Neutrophil (primary cell): ENCODE data around the gene ZNF79.
"Not testable (repeated sequence)": the region's sequence is repeated elsewhere in the genome, so short reads cannot be mapped to it uniquely, and the experiment has no call there.

Source experiments
- H3K27ac ChIP-seq: fragments of 200-600 bp; sonication (generic); 2 replicates; pipeline ENCODE4 v1.5.1; 2016; ENCODE audit warnings: mild to moderate bottlenecking, moderate library complexity
- H3K27me3 ChIP-seq: fragments of 200-600 bp; sonication (generic); 2 replicates; pipeline ENCODE4 v1.6.0; 2016; ENCODE audit warnings: mild to moderate bottlenecking
- H3K36me3 ChIP-seq: fragments of 200-600 bp; sonication (generic); 2 replicates; pipeline ENCODE4 v1.5.1; 2017
- H3K4me1 ChIP-seq, 2 experiments: fragments of 200-600 bp in 1 of 2; sonication (generic) in 1 of 2; 1 replicate in 1 of 2; 2 replicates in 1 of 2; pipeline versions ENCODE4 v1.5.1 to v1.6.1; 2013 to 2016; ENCODE audit warnings: low read depth in 1 of 2, low read length in 1 of 2, mild to moderate bottlenecking in 1 of 2, moderate library complexity in 1 of 2; ENCODE audit not compliant: control insufficient read depth in 1 of 2, insufficient read depth in 1 of 2
- H3K4me3 ChIP-seq, 2 experiments: fragments of 200-600 bp in 1 of 2; sonication (generic) in 1 of 2; 1 replicate in 1 of 2; 2 replicates in 1 of 2; pipeline ENCODE4 v1.5.1; 2013 to 2016; ENCODE audit warnings: low read depth in 1 of 2, low read length in 1 of 2, mild to moderate bottlenecking in 1 of 2, moderate library complexity in 1 of 2
- H3K9me3 ChIP-seq: fragments of 200-600 bp; sonication (generic); 2 replicates; pipeline ENCODE4 v1.5.1; 2016
- TF ChIP-seq, protein P1 (sequence below): fragments of 200-600 bp; sonication (generic); IDR thresholded peaks from 2 replicates; pipeline ENCODE4 v1.5.1; 2016; ENCODE audit warnings: antibody characterized with exemption

Gene ZNF79

DNA sequence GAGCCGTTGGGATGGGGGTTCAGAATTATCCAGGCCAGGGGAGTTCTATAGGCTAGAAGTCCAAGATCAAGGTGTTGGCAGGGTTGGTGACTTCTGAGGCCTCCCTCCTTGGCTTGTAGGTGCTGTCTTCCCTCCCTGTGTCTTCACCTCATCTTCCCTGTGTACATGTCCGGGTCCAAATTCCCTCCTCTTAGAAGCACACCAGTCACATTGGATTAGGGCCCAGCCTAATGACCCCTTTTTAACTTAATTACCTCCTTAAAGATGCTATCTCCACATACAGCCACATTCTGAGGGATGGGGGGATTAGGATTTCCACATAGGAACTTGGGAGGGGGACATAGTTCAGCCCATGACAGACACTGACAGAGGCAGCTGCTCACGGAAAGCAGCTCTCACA, 39.2 kb downstream of the ZNF79 start:
- TF ChIP-seq, protein P1, sequence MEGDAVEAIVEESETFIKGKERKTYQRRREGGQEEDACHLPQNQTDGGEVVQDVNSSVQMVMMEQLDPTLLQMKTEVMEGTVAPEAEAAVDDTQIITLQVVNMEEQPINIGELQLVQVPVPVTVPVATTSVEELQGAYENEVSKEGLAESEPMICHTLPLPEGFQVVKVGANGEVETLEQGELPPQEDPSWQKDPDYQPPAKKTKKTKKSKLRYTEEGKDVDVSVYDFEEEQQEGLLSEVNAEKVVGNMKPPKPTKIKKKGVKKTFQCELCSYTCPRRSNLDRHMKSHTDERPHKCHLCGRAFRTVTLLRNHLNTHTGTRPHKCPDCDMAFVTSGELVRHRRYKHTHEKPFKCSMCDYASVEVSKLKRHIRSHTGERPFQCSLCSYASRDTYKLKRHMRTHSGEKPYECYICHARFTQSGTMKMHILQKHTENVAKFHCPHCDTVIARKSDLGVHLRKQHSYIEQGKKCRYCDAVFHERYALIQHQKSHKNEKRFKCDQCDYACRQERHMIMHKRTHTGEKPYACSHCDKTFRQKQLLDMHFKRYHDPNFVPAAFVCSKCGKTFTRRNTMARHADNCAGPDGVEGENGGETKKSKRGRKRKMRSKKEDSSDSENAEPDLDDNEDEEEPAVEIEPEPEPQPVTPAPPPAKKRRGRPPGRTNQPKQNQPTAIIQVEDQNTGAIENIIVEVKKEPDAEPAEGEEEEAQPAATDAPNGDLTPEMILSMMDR, result no peak
- no peaks in the 10 kb centered on the region for H3K4me1 ChIP-seq
- no peaks in the 10 kb centered on the region for H3K9me3 ChIP-seq
- H3K4me3 ChIP-seq, result no peak overlapping the region
- no peaks in the 10 kb centered on the region for H3K27me3 ChIP-seq
- H3K27ac ChIP-seq, result no peak overlapping the region
- H3K36me3 ChIP-seq, result peaks cover 94% of the 10 kb centered on the region

DNA sequence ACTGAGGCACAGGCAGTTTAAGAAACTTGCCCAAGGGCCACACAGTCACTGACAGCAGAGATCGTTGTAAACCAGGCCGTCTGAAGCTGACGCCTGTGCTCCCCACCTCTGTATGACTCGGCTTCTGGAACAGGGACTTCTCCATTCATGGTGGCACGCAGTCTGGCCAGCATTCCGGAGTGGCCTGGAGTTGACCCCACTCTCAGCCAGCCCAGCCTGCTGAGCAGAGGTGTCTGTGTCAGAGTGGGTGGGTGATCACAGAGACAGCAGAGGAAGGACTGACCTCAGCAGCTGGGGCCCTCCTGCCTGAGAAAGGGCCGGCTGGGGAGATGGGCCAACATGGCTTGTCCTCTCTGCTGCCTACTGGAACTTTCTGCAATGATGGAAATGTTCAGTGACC, 39.7 kb downstream of the ZNF79 start:
- Histone ChIP-seq H3K4me1 (no peaks in the 10 kb centered on the region), H3K9me3 (no peaks in the 10 kb centered on the region), H3K36me3 (peaks cover 93% of the 10 kb centered on the region), H3K27ac (no peak overlapping the region), H3K27me3 (no peaks in the 10 kb centered on the region), H3K4me3 (no peak overlapping the region)
- TF ChIP-seq, protein P1, result no peak

DNA sequence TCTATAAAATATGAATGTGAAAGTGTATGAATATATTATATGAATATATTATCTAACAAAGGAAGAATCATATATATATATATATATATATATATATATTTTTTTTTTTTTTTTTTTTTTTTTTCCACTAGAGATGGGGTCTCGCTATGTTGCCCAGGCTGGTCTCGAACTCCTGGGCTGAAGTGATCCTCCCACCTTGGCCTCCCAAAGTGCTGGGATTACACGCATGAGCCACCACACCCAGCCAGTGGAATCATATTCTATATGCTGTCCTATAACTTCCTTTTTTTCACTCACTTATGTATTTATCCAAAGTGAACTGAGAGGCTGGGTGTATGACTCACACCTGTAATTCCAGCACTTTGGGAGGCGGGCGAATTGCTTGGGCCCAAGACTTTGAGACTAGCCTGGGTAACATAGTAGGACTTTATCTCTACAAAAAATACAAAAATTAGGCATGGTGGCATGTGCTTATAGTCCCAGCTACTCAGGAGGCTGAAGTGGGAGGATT, 42.3 kb downstream of the ZNF79 start:
- peaks cover 90% of the 10 kb centered on the region for H3K36me3 ChIP-seq
- not testable (repeated sequence) for H3K4me1 ChIP-seq, H3K27me3 ChIP-seq, H3K9me3 ChIP-seq, H3K27ac ChIP-seq, H3K4me3 ChIP-seq

DNA sequence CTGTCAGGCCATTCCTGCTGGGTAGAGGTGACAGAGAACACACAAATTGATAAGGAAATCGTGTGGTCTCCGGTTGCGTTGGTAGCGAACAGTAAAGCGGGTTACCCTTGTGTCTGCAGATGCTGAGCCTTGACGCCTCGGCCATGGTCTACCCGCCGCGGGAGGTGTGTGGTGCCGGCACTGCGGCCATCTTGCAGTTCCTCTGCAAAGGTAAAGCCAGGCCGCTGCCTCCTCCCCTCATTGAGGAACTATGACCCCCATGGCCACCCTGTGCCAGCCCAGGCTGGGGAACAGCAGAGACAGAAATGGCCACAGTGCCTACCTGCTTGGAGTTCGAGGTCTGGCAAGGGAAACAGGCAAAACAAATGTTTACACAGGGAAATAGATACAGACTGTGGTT, 43.4 kb downstream of the ZNF79 start:
- H3K27me3 ChIP-seq, result no peaks in the 10 kb centered on the region
- H3K36me3 ChIP-seq, result peaks cover 83% of the 10 kb centered on the region
- H3K4me3 ChIP-seq, result no peak overlapping the region
- H3K9me3 ChIP-seq, result no peaks in the 10 kb centered on the region
- H3K27ac ChIP-seq, result no peak overlapping the region
- TF ChIP-seq, protein P1, result no peak
- no peaks in the 10 kb centered on the region for H3K4me1 ChIP-seq

DNA sequence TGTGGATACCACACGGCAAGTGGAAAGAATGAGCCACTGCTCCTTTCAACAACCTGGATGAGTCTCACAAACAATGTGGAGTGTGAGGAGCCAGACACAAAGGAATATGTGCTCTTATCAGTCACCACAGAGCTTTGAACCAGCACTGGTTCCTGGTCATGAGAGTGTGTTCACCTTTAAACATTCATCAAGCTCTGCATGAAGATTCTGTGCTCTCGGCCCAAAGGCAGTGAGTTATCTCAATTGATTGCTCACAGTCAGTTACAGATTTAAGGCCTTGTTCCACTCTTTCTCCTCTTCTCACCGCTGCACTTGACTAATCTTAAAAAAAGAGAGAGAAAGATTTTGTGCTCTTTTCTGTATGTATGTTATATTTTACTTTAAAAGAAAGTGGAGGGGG, 46.5 kb downstream of the ZNF79 start:
- TF ChIP-seq, protein P1, result no peak
- H3K36me3 ChIP-seq, result peaks cover 83% of the 10 kb centered on the region
- no peak overlapping the region for H3K4me3 ChIP-seq
- H3K9me3 ChIP-seq, result no peaks in the 10 kb centered on the region
- H3K4me1 ChIP-seq, result peaks cover 6% of the 10 kb centered on the region in 2 experiments
- H3K27me3 ChIP-seq, result no peaks in the 10 kb centered on the region
- peak overlapping the region; percentile 1 for H3K27ac ChIP-seq

DNA sequence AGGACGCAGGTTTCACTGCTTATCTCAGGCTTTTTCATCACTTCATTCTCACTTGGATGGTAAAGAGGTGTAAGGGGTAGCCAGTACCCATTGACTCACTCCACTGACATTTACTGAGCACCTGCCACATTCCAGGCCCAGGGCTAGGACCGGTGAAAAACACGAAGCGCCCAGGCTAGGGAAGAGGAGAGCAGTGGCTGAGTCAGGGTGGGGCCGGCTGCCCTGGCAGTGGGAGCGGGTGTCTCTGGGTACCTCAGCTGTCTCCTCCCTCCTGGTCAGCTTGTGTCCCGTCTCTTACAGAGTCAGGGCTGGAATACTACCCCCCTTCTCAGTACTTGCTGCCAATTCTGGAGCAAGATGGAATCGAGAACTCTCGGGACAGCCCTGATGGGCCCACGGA, 49.3 kb downstream of the ZNF79 start:
- H3K27ac ChIP-seq, result no peak overlapping the region
- H3K4me3 ChIP-seq, result no peak overlapping the region
- peaks cover 81% of the 10 kb centered on the region for H3K36me3 ChIP-seq
- peaks cover 6% of the 10 kb centered on the region in 2 experiments for H3K4me1 ChIP-seq
- no peaks in the 10 kb centered on the region for H3K27me3 ChIP-seq
- TF ChIP-seq, protein P1, result no peak
- no peaks in the 10 kb centered on the region for H3K9me3 ChIP-seq
